GM12878 (cell line): ENCODE measurements around the gene PTPRN2. TPM values are rescaled to one million over a fixed set of nuclear protein-coding genes. Genes with fewer than 3 reads are reported as not detected.

Source experiments
- ATAC-seq: fragments of 200-7000 bp; cut with Tn5 transposase; 3 replicates; pipeline ENCODE4 v1.9.1; 2020; ENCODE audit warnings: mild to moderate bottlenecking, moderate library complexity
- BruUV-seq: library from RNA; stranded (reverse); fragments of 400-500 nt; replicated peaks from 2 replicates; lab custom pipeline; 2021; lab: Mats Ljungman, UMichigan
- CTCF ChIA-PET: fragments of 300-600 bp; sonication (Branson Sonifier 250); formaldehyde crosslinking; extraction: SDS; loops from one replicate; lab custom pipeline; 2021; ENCODE audit warnings: inconsistent platforms; lab: Yijun Ruan, JAX
- POLR2A ChIA-PET: fragments of 350-600 bp; formaldehyde crosslinking; extraction: SDS; loops from one replicate; lab custom pipeline; 2021; ENCODE audit warnings: inconsistent platforms; lab: Charles Lee
- RAD21 ChIA-PET: fragments of 300-600 bp; sonication (Branson Sonifier 250); formaldehyde crosslinking; loops from one replicate; lab custom pipeline; 2023; ENCODE audit warnings: antibody characterized with exemption; ENCODE audit not compliant: unreplicated experiment; lab: Charles Lee
- SMC1A ChIA-PET: fragments of 300-600 bp; sonication (Branson Sonifier 250); formaldehyde crosslinking; loops from one replicate; lab custom pipeline; 2023; ENCODE audit not compliant: unreplicated experiment, uncharacterized antibody; lab: Charles Lee
- DNase-seq: peaks from one replicate; pipeline ENCODE4 v3.0.0-alpha.2; 2011; ENCODE audit warnings: low read depth, low spot score
- FAIRE-seq: peaks from 3 replicates; lab custom pipeline; 2011; peaks lifted over from hg19 to GRCh38; lab: Jason Lieb, UNC
- H2AFZ ChIP-seq: 2 replicates; pipeline ENCODE4 v1.6.0; 2011; ENCODE audit warnings: low read depth, low read length, control low read depth; ENCODE audit not compliant: control insufficient read depth
- H3K27ac ChIP-seq: 2 replicates; pipeline ENCODE4 v1.5.1; 2011; ENCODE audit warnings: control low read depth; ENCODE audit not compliant: control insufficient read depth, insufficient read depth
- H3K27me3 ChIP-seq, 2 experiments: replicated peaks in 1 of 2; 2 replicates each; pipeline versions ENCODE4 v1.6.0 to v1.6.1; 2011; ENCODE audit warnings: low read length in 1 of 2; ENCODE audit not compliant: control insufficient read depth in 2 of 2, insufficient read depth in 2 of 2
- H3K36me3 ChIP-seq, 2 experiments: 2 replicates each; pipeline ENCODE4 v1.5.1; 2011; ENCODE audit warnings: low read length in 1 of 2; ENCODE audit not compliant: control insufficient read depth in 2 of 2, insufficient read depth in 2 of 2
- H3K4me1 ChIP-seq: 2 replicates; pipeline ENCODE4 v1.6.1; 2011; ENCODE audit warnings: mild to moderate bottlenecking, low read length, moderate library complexity, mixed read lengths; ENCODE audit not compliant: control insufficient read depth, insufficient read depth
- H3K4me2 ChIP-seq: 2 replicates; pipeline ENCODE4 v1.6.0; 2011; ENCODE audit warnings: control low read depth; ENCODE audit not compliant: control insufficient read depth, insufficient read depth
- H3K4me3 ChIP-seq: fragments of 200-600 bp; sonication (generic); 2 replicates; pipeline ENCODE4 v1.5.1; 2016
- H3K79me2 ChIP-seq: 2 replicates; pipeline ENCODE4 v1.6.0; 2011; ENCODE audit warnings: low read length; ENCODE audit not compliant: control insufficient read depth, insufficient read depth
- H3K9ac ChIP-seq: 2 replicates; pipeline ENCODE4 v1.8.0; 2011; ENCODE audit warnings: low read length, control low read depth, mixed read lengths; ENCODE audit not compliant: control insufficient read depth, insufficient read depth
- H3K9me3 ChIP-seq: replicated peaks from 3 replicates; pipeline ENCODE4 v1.5.1; 2011; ENCODE audit warnings: mild to moderate bottlenecking, low read length; ENCODE audit not compliant: control insufficient read depth, insufficient read depth
- H4K20me1 ChIP-seq: 2 replicates; pipeline ENCODE4 v1.6.0; 2011; ENCODE audit not compliant: control insufficient read depth, insufficient read depth
- BCL11A ChIP-seq: IDR thresholded peaks from 2 replicates; pipeline ENCODE4 v1.6.1; 2011; ENCODE audit warnings: low read depth, low read length
- DPF2 ChIP-seq: fragments of 450-650 bp; IDR thresholded peaks from 2 replicates; pipeline ENCODE4 v1.6.1; 2017; ENCODE audit warnings: mild to moderate bottlenecking
- PRDM15 ChIP-seq: fragments of 450-650 bp; formaldehyde crosslinking; IDR thresholded peaks from 2 replicates; pipeline ENCODE4 v1.4.0; 2020; ENCODE audit warnings: mild to moderate bottlenecking, moderate library complexity
- SIX5 ChIP-seq: IDR thresholded peaks from 2 replicates; pipeline ENCODE4 v1.6.1; 2011; ENCODE audit warnings: mild to moderate bottlenecking, low read depth, low read length, moderate library complexity; ENCODE audit not compliant: severe bottlenecking
- ZBTB11 ChIP-seq: fragments of 450-650 bp; formaldehyde crosslinking; IDR thresholded peaks from 2 replicates; pipeline ENCODE4 v1.5.0; 2022; ENCODE audit warnings: mild to moderate bottlenecking, missing genetic modification characterization
- WGBS: methylation state at CpG from one replicate; pipeline ENCODE4 v1.1.6; 2016; ENCODE audit warnings: low lambda C conversion rate; ENCODE audit not compliant: insufficient replicate concordance, insufficient coverage; ENCODE audit errors: missing lambda C conversion rate; 5-methylcytosine and 5-hydroxymethylcytosine counted together
- in situ Hi-C: fragments of 300-500 bp; cut with MboI; formaldehyde crosslinking; loops from 9 replicates; pipeline ENCODE4 v1.14.3; 2018; ENCODE audit warnings: mixed read lengths
- intact Hi-C: fragments of 100-400 bp; cut with micrococcal nuclease; formaldehyde crosslinking; loops from one replicate; pipeline ENCODE4 v1.14.2; 2022; ENCODE audit not compliant: unreplicated experiment
- polyA plus RNA-seq, 11 experiments: library from polyadenylated mRNA; depleted of rRNA in 4 of 11; unstranded in 6 of 11; stranded (reverse) in 5 of 11; fragments of >200 nt; fragmentation: Nextera tagmentation in 4 of 11; fragmentation: Illumina TruSeq in 1 of 11; extraction: Ambion mirVana in 4 of 11; extraction: Trizol in 1 of 11; gene quantifications; 1 replicate in 1 of 11; 2 replicates in 10 of 11; pipeline versions ENCODE4 v1.2.1 to v1.2.3, GENCODE V29; 2011 to 2016; ENCODE audit warnings: inconsistent platforms in 2 of 11, missing spikeins in 2 of 11, low read depth in 1 of 11
- total RNA-seq, 4 experiments: library from RNA; depleted of rRNA in 3 of 4; stranded (reverse); fragments of >200 nt in 3 of 4; fragmentation: Illumina TruSeq in 1 of 4; extraction: Trizol in 1 of 4; gene quantifications; 2 replicates each; pipeline versions ENCODE4 v1.2.1 to v1.2.3, GENCODE V29; 2013 to 2021
- TF ChIP-seq, protein P1 (sequence below): IDR thresholded peaks from 2 replicates; pipeline ENCODE4 v1.6.1; 2012; ENCODE audit warnings: improper control_type of control experiment, low read depth, low read length; ENCODE audit not compliant: insufficient replicate concordance
- TF ChIP-seq, protein P2 (sequence below): fragments of 450-650 bp; IDR thresholded peaks from 2 replicates; pipeline ENCODE4 v1.6.1; 2017; ENCODE audit warnings: mild to moderate bottlenecking, moderate library complexity

PTPRN2 gene
- total and polyA plus RNA-seq, 10 of the 15 experiments (the other 5 are each of a cell fraction or from before 2014, with no cell fraction given) = 5.4 TPM; not detected in 9

DNA sequence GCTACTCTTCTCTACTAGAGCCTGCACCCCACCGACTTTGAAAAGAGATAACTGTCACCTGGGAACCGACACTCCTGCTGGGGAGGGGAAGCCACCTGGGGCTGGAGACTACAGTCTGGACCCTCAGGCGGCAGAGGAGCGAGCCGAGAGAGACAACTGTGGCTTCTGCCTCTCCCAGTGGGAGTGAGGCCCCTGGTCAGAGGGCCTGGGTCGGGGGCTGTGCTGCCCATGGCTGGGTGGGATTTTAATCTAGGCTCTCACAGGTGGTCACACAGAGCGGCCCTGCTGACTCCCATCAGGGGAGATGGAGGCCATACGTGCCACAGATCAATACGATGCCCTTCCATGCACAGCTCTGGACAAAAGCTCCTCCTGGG lies 878.7 kb downstream of the PTPRN2 start:
- no peaks in the 10 kb centered on the region for H3K79me2 ChIP-seq
- WGBS = 37% methylated on average over 9 of the region's 9 CpGs
- SMC1A ChIA-PET = no interaction called here
- intact Hi-C loops = no loop called here
- no peak overlapping the region for H3K4me3 ChIP-seq
- H3K27ac ChIP-seq = no peak overlapping the region
- no peak for DNase-seq
- ATAC-seq = no peak
- BruUV-seq = no TSS peak
- no peaks in the 10 kb centered on the region for H4K20me1 ChIP-seq
- RAD21 ChIA-PET = no interaction called here
- no peaks in the 10 kb centered on the region for H3K4me1 ChIP-seq
- no peak overlapping the region for H3K4me2 ChIP-seq
- no peaks in the 10 kb centered on the region for H3K27me3 ChIP-seq
- H3K9me3 ChIP-seq = no peaks in the 10 kb centered on the region; the same call in 2 of the 3 replicates
- TF ChIP-seq PRDM15 (CRISPR knock-in tag) (no peak), BCL11A (no peak), ZBTB11 (no peak), SIX5 (no peak), DPF2 (no peak)
- TF ChIP-seq, protein P1, sequence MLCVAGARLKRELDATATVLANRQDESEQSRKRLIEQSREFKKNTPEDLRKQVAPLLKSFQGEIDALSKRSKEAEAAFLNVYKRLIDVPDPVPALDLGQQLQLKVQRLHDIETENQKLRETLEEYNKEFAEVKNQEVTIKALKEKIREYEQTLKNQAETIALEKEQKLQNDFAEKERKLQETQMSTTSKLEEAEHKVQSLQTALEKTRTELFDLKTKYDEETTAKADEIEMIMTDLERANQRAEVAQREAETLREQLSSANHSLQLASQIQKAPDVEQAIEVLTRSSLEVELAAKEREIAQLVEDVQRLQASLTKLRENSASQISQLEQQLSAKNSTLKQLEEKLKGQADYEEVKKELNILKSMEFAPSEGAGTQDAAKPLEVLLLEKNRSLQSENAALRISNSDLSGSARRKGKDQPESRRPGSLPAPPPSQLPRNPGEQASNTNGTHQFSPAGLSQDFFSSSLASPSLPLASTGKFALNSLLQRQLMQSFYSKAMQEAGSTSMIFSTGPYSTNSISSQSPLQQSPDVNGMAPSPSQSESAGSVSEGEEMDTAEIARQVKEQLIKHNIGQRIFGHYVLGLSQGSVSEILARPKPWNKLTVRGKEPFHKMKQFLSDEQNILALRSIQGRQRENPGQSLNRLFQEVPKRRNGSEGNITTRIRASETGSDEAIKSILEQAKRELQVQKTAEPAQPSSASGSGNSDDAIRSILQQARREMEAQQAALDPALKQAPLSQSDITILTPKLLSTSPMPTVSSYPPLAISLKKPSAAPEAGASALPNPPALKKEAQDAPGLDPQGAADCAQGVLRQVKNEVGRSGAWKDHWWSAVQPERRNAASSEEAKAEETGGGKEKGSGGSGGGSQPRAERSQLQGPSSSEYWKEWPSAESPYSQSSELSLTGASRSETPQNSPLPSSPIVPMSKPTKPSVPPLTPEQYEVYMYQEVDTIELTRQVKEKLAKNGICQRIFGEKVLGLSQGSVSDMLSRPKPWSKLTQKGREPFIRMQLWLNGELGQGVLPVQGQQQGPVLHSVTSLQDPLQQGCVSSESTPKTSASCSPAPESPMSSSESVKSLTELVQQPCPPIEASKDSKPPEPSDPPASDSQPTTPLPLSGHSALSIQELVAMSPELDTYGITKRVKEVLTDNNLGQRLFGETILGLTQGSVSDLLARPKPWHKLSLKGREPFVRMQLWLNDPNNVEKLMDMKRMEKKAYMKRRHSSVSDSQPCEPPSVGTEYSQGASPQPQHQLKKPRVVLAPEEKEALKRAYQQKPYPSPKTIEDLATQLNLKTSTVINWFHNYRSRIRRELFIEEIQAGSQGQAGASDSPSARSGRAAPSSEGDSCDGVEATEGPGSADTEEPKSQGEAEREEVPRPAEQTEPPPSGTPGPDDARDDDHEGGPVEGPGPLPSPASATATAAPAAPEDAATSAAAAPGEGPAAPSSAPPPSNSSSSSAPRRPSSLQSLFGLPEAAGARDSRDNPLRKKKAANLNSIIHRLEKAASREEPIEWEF = no peak
- TF ChIP-seq, protein P2, sequence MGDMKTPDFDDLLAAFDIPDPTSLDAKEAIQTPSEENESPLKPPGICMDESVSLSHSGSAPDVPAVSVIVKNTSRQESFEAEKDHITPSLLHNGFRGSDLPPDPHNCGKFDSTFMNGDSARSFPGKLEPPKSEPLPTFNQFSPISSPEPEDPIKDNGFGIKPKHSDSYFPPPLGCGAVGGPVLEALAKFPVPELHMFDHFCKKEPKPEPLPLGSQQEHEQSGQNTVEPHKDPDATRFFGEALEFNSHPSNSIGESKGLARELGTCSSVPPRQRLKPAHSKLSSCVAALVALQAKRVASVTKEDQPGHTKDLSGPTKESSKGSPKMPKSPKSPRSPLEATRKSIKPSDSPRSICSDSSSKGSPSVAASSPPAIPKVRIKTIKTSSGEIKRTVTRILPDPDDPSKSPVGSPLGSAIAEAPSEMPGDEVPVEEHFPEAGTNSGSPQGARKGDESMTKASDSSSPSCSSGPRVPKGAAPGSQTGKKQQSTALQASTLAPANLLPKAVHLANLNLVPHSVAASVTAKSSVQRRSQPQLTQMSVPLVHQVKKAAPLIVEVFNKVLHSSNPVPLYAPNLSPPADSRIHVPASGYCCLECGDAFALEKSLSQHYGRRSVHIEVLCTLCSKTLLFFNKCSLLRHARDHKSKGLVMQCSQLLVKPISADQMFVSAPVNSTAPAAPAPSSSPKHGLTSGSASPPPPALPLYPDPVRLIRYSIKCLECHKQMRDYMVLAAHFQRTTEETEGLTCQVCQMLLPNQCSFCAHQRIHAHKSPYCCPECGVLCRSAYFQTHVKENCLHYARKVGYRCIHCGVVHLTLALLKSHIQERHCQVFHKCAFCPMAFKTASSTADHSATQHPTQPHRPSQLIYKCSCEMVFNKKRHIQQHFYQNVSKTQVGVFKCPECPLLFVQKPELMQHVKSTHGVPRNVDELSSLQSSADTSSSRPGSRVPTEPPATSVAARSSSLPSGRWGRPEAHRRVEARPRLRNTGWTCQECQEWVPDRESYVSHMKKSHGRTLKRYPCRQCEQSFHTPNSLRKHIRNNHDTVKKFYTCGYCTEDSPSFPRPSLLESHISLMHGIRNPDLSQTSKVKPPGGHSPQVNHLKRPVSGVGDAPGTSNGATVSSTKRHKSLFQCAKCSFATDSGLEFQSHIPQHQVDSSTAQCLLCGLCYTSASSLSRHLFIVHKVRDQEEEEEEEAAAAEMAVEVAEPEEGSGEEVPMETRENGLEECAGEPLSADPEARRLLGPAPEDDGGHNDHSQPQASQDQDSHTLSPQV = no peak
- H2AFZ ChIP-seq = no peak overlapping the region
- in situ Hi-C loops = no loop called here
- POLR2A ChIA-PET = no interaction called here
- no peak for FAIRE-seq
- no peaks in the 10 kb centered on the region for H3K36me3 ChIP-seq
- CTCF ChIA-PET = no interaction called here
- no peak overlapping the region for H3K9ac ChIP-seq
